Measurements from ENCODE around the gene GRIPAP1. TPM values are rescaled to one million over a fixed set of nuclear protein-coding genes. Genes with fewer than 3 reads are reported as not detected.

Gene GRIPAP1
- total RNA-seq, 3 donors from 2014 or later, result 31.4 to 47.2 (median 34.1) TPM

DNA sequence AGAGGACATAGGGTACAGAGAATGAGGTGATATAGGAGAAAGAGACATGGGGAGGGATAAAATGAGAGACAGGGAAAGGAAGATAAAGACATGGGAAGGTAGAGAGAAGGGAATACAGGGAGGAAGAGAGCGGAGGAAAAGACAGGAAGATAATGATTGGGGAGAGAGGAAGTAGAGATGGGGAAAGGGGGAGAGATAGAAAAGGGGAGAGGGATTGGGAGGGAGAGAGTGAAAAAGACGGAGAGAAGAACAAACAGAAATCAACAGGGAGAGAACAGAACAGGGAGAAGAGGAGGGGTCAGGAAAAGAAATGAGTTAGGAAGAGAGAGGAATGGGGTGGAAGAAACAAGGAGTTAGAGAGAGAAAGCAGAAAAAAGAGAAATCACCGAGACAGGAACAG lies 4.6 kb downstream of the GRIPAP1 start:
- H3K4me3 ChIP-seq, result no peak overlapping the region
- no peak for DNase-seq (ENCODE audit: low spot score in 2 of 2)
- peaks cover 3 to 29% of the 10 kb centered on the region in 2 donors for H3K27me3 ChIP-seq
- intact Hi-C loops (cut with DNase I; ENCODE audit: low total_unique reads), result no loop called here
- no peaks in the 10 kb centered on the region for H3K36me3 ChIP-seq
- no peaks in the 10 kb centered on the region for H3K4me1 ChIP-seq
- TF ChIP-seq, protein P1, sequence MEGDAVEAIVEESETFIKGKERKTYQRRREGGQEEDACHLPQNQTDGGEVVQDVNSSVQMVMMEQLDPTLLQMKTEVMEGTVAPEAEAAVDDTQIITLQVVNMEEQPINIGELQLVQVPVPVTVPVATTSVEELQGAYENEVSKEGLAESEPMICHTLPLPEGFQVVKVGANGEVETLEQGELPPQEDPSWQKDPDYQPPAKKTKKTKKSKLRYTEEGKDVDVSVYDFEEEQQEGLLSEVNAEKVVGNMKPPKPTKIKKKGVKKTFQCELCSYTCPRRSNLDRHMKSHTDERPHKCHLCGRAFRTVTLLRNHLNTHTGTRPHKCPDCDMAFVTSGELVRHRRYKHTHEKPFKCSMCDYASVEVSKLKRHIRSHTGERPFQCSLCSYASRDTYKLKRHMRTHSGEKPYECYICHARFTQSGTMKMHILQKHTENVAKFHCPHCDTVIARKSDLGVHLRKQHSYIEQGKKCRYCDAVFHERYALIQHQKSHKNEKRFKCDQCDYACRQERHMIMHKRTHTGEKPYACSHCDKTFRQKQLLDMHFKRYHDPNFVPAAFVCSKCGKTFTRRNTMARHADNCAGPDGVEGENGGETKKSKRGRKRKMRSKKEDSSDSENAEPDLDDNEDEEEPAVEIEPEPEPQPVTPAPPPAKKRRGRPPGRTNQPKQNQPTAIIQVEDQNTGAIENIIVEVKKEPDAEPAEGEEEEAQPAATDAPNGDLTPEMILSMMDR (IDR thresholded peaks at IDR 0.05), result no peak
- TF ChIP-seq POLR2AphosphoS5 (IDR thresholded peaks at IDR 0.05) (no peak), POLR2A (IDR thresholded peaks at IDR 0.05) (no peak)
- no peak overlapping the region for H3K27ac ChIP-seq
- H3K9me3 ChIP-seq, result no peaks in the 10 kb centered on the region

GRCh38 chrX:48996969-48997368 lies 5.1 kb downstream of the GRIPAP1 start:
- H3K27ac ChIP-seq, result no peak overlapping the region
- H3K4me3 ChIP-seq, result no peak overlapping the region
- H3K9me3 ChIP-seq, result no peaks in the 10 kb centered on the region
- no peaks in the 10 kb centered on the region for H3K36me3 ChIP-seq
- intact Hi-C loops (cut with DNase I; ENCODE audit: low total_unique reads), result no loop called here
- no peaks in the 10 kb centered on the region for H3K4me1 ChIP-seq
- DNase-seq (ENCODE audit: low spot score in 2 of 2), result no peak
- TF ChIP-seq POLR2AphosphoS5 (IDR thresholded peaks at IDR 0.05), result no peak
- TF ChIP-seq POLR2A (IDR thresholded peaks at IDR 0.05), result no peak
- TF ChIP-seq, protein P1 (IDR thresholded peaks at IDR 0.05), result no peak
- peaks cover 3 to 33% of the 10 kb centered on the region in 2 donors for H3K27me3 ChIP-seq

- intact Hi-C loops (cut with DNase I; ENCODE audit: low total_unique reads), result no loop called here
- TF ChIP-seq POLR2A (IDR thresholded peaks at IDR 0.05), result no peak
- TF ChIP-seq, protein P1 (IDR thresholded peaks at IDR 0.05), result no peak
- no peak for TF ChIP-seq POLR2AphosphoS5 (IDR thresholded peaks at IDR 0.05)
- no peaks in the 10 kb centered on the region for H3K9me3 ChIP-seq
- H3K27ac ChIP-seq, result no peak overlapping the region
- DNase-seq (ENCODE audit: low spot score in 2 of 2), result no peak
- H3K27me3 ChIP-seq, result peaks cover 0 to 40% of the 10 kb centered on the region in 2 donors
- H3K4me1 ChIP-seq, result no peaks in the 10 kb centered on the region
- H3K36me3 ChIP-seq, result no peaks in the 10 kb centered on the region
- no peak overlapping the region for H3K4me3 ChIP-seq
Observed at GRCh38 chrX:48992341-48992740, 9.7 kb downstream of the GRIPAP1 start.

DNA sequence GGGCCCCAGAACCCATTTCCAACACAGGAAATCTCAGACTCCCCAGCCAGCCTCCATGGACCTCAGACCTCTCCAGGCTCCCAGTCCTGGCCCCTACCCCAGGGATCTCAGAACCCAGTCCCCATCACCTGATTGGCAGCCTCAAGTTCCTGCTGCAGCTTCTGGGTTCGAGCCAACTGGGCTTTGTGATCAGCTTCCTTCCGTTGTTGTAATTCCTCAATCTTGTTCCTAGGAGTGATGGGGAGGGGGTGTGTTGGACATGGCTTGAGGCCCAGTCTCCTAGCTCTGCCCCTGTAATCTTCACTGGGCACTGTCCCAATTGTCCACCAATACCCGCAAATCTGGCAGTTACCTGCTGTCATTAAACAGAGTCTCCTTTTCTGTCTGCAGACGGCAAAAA lies 12.6 kb downstream of the GRIPAP1 start:
- TF ChIP-seq POLR2AphosphoS5 (IDR thresholded peaks at IDR 0.05), result no peak
- H3K27me3 ChIP-seq, result peaks cover 0 to 22% of the 10 kb centered on the region in 2 donors
- no peak overlapping the region for H3K27ac ChIP-seq
- H3K36me3 ChIP-seq, result no peaks in the 10 kb centered on the region
- no peak overlapping the region for H3K4me3 ChIP-seq
- no peak for DNase-seq (ENCODE audit: low spot score in 2 of 2)
- H3K9me3 ChIP-seq, result no peaks in the 10 kb centered on the region
- H3K4me1 ChIP-seq, result no peaks in the 10 kb centered on the region
- intact Hi-C loops (cut with DNase I; ENCODE audit: low total_unique reads), result no loop called here

DNA sequence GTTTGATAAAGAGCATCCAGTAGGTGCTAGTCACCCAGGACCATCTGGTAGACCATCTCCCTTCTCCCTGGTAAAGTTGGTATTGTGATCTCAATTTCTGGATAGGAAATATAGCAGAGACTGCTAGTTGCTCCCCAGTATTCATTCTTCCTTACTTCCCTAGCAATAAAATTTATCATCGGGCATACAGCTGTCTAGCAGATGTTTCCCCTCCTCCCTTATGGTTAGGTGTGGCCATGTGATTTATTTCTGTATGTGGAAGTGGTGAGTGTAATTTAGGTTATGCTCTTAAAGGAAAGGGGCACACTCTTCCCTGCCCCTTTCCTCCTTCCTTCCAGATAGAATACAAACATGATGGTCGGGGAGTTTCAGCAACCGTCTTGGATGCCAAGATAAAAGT lies 18.2 kb downstream of the GRIPAP1 start:
- Histone ChIP-seq H3K4me3 (no peak overlapping the region), H3K27ac (no peak overlapping the region), H3K4me1 (no peaks in the 10 kb centered on the region), H3K36me3 (no peaks in the 10 kb centered on the region), H3K27me3 (peaks cover 0 to 10% of the 10 kb centered on the region in 2 donors), H3K9me3 (no peaks in the 10 kb centered on the region)
- TF ChIP-seq POLR2AphosphoS5 (IDR thresholded peaks at IDR 0.05) (no peak), POLR2A (IDR thresholded peaks at IDR 0.05) (no peak)
- TF ChIP-seq, protein P1 (IDR thresholded peaks at IDR 0.05), result no peak
- intact Hi-C loops (cut with DNase I; ENCODE audit: low total_unique reads), result no loop called here
- no peak for DNase-seq (ENCODE audit: low spot score in 2 of 2)

GRCh38 chrX:48983081-48983480 lies 19.0 kb downstream of the GRIPAP1 start:
- intact Hi-C loops (cut with DNase I; ENCODE audit: low total_unique reads), result no loop called here
- no peak for DNase-seq (ENCODE audit: low spot score in 2 of 2)
- TF ChIP-seq POLR2AphosphoS5 (IDR thresholded peaks at IDR 0.05) (no peak), POLR2A (IDR thresholded peaks at IDR 0.05) (no peak)
- TF ChIP-seq, protein P1 (IDR thresholded peaks at IDR 0.05), result no peak
- no peak overlapping the region for H3K4me3 ChIP-seq
- H3K27ac ChIP-seq, result no peak overlapping the region
- no peaks in the 10 kb centered on the region for H3K9me3 ChIP-seq
- H3K36me3 ChIP-seq, result no peaks in the 10 kb centered on the region
- H3K27me3 ChIP-seq, result peaks cover 0 to 10% of the 10 kb centered on the region in 2 donors
- no peaks in the 10 kb centered on the region for H3K4me1 ChIP-seq
